K562 (cell line): ENCODE results near the gene ATF4. TPM values are rescaled to one million over a fixed set of nuclear protein-coding genes. Genes with fewer than 3 reads are reported as not detected.
A peak's percentile ranks its signal among the peaks of the same experiment; 100 is the strongest.

ENCODE experiments used
- ARID2 ChIP-seq: fragments of 450-650 bp; IDR thresholded peaks from 2 replicates; pipeline ENCODE4 v1.6.1; 2017; ENCODE audit warnings: antibody characterized with exemption, mild to moderate bottlenecking
- CBX3 ChIP-seq, 2 experiments: IDR thresholded peaks; 1 replicate in 1 of 2; 2 replicates in 1 of 2; pipeline ENCODE4 v1.6.1; 2012; ENCODE audit warnings: inconsistent platforms in 2 of 2, low read length in 2 of 2, borderline replicate concordance in 1 of 2, control low read depth in 1 of 2
- DNMT1 ChIP-seq: fragments of 450-650 bp; IDR thresholded peaks from 2 replicates; pipeline ENCODE4 v1.6.1; 2016; ENCODE audit warnings: antibody characterized with exemption, mild to moderate bottlenecking
- ELF1 ChIP-seq: fragments of 200-800 bp; sonication (Bioruptor generic); IDR thresholded peaks from 2 replicates; pipeline ENCODE4 v1.6.1; 2016; ENCODE audit warnings: missing genetic modification characterization, missing compliant biosample characterization
- FOXK2 ChIP-seq, 2 experiments: fragments of 450-650 bp; IDR thresholded peaks in 1 of 2; conservative IDR thresholded peaks in 1 of 2; 2 replicates each; pipeline ENCODE4 v1.6.1; 2016; ENCODE audit warnings: low read depth in 2 of 2, mild to moderate bottlenecking in 1 of 2
- GABPA ChIP-seq: fragments of 200-800 bp; sonication (Bioruptor generic); conservative IDR thresholded peaks from 2 replicates; pipeline ENCODE4 v1.6.1; 2016; ENCODE audit warnings: low read depth, missing genetic modification characterization, missing compliant biosample characterization
- SMARCA4 ChIP-seq: fragments of 450-650 bp; IDR thresholded peaks from 2 replicates; pipeline ENCODE4 v1.6.1; 2016
- SREBF2 ChIP-seq: sonication (generic); formaldehyde crosslinking; IDR thresholded peaks from 2 replicates; pipeline ENCODE4 v1.4.0; 2020; ENCODE audit warnings: mild to moderate bottlenecking, missing genetic modification reagents
- SRSF9 ChIP-seq: fragments of 200-400 bp; formaldehyde crosslinking; IDR thresholded peaks from 2 replicates; pipeline ENCODE4 v1.6.1; 2017; ENCODE audit warnings: low read depth, low read length, borderline replicate concordance
- TBL1XR1 ChIP-seq, 2 experiments: IDR thresholded peaks; 2 replicates each; pipeline ENCODE4 v1.6.1; 2012; ENCODE audit warnings: improper control_type of control experiment in 2 of 2, low read length in 2 of 2, mild to moderate bottlenecking in 1 of 2
- TSC22D4 ChIP-seq: fragments of 450-650 bp; IDR thresholded peaks from 2 replicates; pipeline ENCODE4 v1.6.1; 2016; ENCODE audit warnings: missing genetic modification characterization, missing biosample characterization, control low read depth
- ZBTB26 ChIP-seq: fragments of 450-650 bp; formaldehyde crosslinking; IDR thresholded peaks from 2 replicates; pipeline ENCODE4 v1.4.0; 2022; ENCODE audit warnings: missing genetic modification characterization
- ZNF609 ChIP-seq: sonication (generic); formaldehyde crosslinking; IDR thresholded peaks from 2 replicates; pipeline ENCODE4 v1.8.1; 2023; ENCODE audit warnings: missing genetic modification reagents, mild to moderate bottlenecking, borderline replicate concordance
- ZNF780A ChIP-seq: fragments of 250-450 bp; sonication (Bioruptor Pico); IDR thresholded peaks from 2 replicates; pipeline ENCODE4 v1.5.0; 2021; ENCODE audit warnings: mild to moderate bottlenecking
- polyA plus RNA-seq, 8 experiments: library from polyadenylated mRNA; depleted of rRNA in 4 of 8; stranded (reverse) in 5 of 8; unstranded in 3 of 8; fragments of >200 nt; fragmentation: Nextera tagmentation in 2 of 8; fragmentation: Illumina TruSeq in 1 of 8; extraction: Ambion mirVana in 2 of 8; extraction: Trizol in 1 of 8; gene quantifications; 2 replicates each; pipeline versions ENCODE4 v1.2.1 to v1.2.3, GENCODE V29; 2011 to 2014; ENCODE audit warnings: inconsistent platforms in 1 of 8, missing spikeins in 1 of 8
- total RNA-seq, 7 experiments: library from RNA; depleted of rRNA in 6 of 7; stranded (reverse); fragments of >200 nt in 6 of 7; fragmentation: Illumina TruSeq in 2 of 7; extraction: Trizol in 2 of 7; gene quantifications; 2 replicates each; pipeline versions ENCODE4 v1.2.1 to v1.2.3, GENCODE V29; 2011 to 2021; ENCODE audit warnings: low replicate concordance in 1 of 7
- TF ChIP-seq, protein P1 (sequence below): sonication (generic); formaldehyde crosslinking; IDR thresholded peaks from 2 replicates; pipeline ENCODE4 v1.8.0; 2022; ENCODE audit warnings: missing genetic modification reagents, mild to moderate bottlenecking, borderline replicate concordance
- TF ChIP-seq, protein P2 (sequence below): fragments of 450-650 bp; formaldehyde crosslinking; IDR thresholded peaks from 2 replicates; pipeline ENCODE4 v1.4.0; 2020; ENCODE audit warnings: mild to moderate bottlenecking

Gene ATF4
- total and polyA plus RNA-seq, 9 of the 15 experiments (the other 6 are each of a cell fraction or from before 2014, with no cell fraction given) = 93.1 to 723 (median 355) TPM

DNA sequence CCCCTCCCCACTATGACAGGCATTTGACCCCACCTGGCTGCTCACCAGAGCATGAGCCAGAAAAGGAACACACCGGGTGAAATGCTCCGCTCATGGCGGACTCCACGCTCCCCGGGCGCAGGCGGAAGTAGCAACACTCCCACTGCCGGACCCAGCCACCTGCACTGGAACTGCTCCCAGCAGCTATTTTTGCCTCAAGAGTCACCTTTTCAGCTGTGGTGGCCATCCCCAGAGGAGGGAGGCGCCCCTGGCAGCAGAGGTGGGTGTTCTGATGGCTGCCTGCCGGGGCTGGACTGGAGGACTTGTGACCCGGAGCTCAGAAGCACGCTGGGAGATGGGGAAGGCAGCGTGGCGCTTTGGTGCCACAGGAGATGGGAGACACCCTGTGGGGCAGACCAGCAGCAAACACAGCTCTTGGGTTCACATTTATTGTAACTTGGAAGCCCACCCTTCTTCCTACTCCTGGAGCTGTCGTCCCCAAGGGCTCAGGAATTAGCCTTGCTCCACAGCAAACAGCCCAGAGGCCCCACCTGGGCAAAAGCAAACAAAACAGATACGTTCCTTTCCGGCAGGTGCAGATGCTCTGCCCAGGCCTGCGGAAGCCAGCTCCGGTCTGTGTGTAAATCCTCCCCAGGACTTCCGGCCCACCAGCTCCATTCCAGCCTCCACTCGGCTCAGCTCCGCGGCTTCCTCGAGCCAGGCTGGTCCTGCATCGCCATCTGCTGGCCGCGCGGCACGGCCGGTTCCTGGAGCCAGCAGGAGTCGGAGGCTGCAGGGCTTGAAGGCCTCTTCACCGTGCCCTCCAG, 8.5 kb downstream of the ATF4 start (continued):
- no peak for TF ChIP-seq ZNF609 (CRISPR knock-in tag)
- TF ChIP-seq, protein P1, sequence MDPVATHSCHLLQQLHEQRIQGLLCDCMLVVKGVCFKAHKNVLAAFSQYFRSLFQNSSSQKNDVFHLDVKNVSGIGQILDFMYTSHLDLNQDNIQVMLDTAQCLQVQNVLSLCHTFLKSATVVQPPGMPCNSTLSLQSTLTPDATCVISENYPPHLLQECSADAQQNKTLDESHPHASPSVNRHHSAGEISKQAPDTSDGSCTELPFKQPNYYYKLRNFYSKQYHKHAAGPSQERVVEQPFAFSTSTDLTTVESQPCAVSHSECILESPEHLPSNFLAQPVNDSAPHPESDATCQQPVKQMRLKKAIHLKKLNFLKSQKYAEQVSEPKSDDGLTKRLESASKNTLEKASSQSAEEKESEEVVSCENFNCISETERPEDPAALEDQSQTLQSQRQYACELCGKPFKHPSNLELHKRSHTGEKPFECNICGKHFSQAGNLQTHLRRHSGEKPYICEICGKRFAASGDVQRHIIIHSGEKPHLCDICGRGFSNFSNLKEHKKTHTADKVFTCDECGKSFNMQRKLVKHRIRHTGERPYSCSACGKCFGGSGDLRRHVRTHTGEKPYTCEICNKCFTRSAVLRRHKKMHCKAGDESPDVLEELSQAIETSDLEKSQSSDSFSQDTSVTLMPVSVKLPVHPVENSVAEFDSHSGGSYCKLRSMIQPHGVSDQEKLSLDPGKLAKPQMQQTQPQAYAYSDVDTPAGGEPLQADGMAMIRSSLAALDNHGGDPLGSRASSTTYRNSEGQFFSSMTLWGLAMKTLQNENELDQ (CRISPR knock-in tag) = no peak
- peak; percentile 48; the same call in 1 of the 2 replicates for TF ChIP-seq GABPA
- TF ChIP-seq TSC22D4 (tag) = no peak
- TF ChIP-seq ZBTB26 (CRISPR knock-in tag) = no peak
- no peak for TF ChIP-seq FOXK2 (conservative IDR thresholded peaks at IDR 0.05 in 1 of 2, IDR thresholded peaks at IDR 0.05 in 1 of 2; ENCODE audit: low read depth in 2 of 2)
- TF ChIP-seq SMARCA4 = no peak
- TF ChIP-seq ELF1 (tag) = peak; percentile 61
- TF ChIP-seq, protein P2, sequence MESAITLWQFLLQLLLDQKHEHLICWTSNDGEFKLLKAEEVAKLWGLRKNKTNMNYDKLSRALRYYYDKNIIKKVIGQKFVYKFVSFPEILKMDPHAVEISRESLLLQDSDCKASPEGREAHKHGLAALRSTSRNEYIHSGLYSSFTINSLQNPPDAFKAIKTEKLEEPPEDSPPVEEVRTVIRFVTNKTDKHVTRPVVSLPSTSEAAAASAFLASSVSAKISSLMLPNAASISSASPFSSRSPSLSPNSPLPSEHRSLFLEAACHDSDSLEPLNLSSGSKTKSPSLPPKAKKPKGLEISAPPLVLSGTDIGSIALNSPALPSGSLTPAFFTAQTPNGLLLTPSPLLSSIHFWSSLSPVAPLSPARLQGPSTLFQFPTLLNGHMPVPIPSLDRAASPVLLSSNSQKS (CRISPR knock-in tag) = no peak
- TF ChIP-seq SRSF9 = no peak
- TF ChIP-seq ARID2 = peak; percentile 67; the same call in 1 of the 2 replicates
- no peak for TF ChIP-seq SREBF2 (CRISPR knock-in tag)
- no peak for TF ChIP-seq DNMT1
- TF ChIP-seq CBX3 (IDR thresholded peaks at IDR 0.05; ENCODE audit: borderline replicate concordance in 1 of 2, low read length in 2 of 2) = peak in 1 of 2 experiments; percentile 68; a peak in 1 of 3 replicates
- TF ChIP-seq ZNF780A (CRISPR knock-in tag) = no peak
- TF ChIP-seq TBL1XR1 (IDR thresholded peaks at IDR 0.05; ENCODE audit: low read length in 2 of 2) = no peak
